Forelimb muscle (tissue), 1 donor: Measurements from ENCODE around the gene PTPRK. TPM values are rescaled to one million over a fixed set of nuclear protein-coding genes. Genes with fewer than 3 reads are reported as not detected.
"Not testable (repeated sequence)": the region's sequence is repeated elsewhere in the genome, so short reads cannot be mapped to it uniquely, and the experiment has no call there.

ENCODE experiments used
- DNase-seq: peaks from one replicate; pipeline ENCODE4 v3.0.0-alpha.2; 2013; ENCODE audit warnings: low read depth
- polyA plus RNA-seq: library from polyadenylated mRNA; unstranded; fragments of 120-200 nt; gene quantifications from one replicate; pipeline ENCODE4 v1.2.1, GENCODE V29; 2013; ENCODE audit not compliant: insufficient read length

Gene PTPRK
- polyA plus RNA-seq, 1 donor: 15.6 TPM

DNA sequence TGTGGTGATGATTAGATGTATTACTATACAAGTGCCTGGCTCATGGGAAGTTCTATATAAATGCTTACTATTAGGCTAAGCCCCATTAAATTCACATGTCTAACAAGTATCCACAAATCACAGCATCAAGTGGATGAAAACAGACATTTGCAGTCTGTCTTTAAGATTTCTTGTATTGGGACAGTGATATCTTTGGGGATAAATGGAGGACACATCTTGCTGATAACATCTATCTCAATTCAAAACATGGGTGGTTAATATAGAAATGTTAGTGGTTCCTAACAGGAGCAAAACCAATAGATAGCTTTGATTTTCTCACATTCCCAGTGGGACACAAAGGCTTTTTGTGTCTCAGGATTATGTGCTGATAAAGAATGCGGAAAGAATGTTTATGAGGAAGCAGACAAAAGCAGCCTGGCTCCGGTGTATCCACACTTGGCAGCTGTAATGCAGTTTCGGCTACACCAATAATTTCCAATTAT lies 29.3 kb downstream of the PTPRK start:
- no peak for DNase-seq

- DNase-seq: no peak
Observed at GRCh38 chr6:128487746-128488145, 32.7 kb downstream of the PTPRK start.

GRCh38 chr6:128487055-128487454 lies 33.3 kb downstream of the PTPRK start:
- DNase-seq: no peak

DNA sequence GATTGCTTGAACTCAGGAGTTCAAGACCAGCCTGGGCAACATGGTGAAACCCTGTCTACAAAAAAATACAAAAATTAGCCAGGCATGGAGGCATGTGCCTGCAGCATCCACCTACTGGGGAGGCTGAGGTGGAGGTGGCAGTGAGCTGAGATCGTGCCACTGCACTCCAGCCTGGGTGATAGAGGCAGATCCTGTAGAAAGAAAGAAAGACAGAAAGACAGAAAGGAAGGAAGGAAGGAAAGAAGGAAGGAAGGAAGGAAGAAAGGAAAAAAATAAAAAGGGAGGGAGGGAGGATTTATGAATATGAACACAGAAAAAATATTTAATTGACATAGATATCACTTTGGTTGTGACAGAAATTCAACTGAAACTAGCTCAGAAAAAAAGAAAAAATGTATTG lies 33.8 kb downstream of the PTPRK start:
- not testable (repeated sequence) for DNase-seq

DNA sequence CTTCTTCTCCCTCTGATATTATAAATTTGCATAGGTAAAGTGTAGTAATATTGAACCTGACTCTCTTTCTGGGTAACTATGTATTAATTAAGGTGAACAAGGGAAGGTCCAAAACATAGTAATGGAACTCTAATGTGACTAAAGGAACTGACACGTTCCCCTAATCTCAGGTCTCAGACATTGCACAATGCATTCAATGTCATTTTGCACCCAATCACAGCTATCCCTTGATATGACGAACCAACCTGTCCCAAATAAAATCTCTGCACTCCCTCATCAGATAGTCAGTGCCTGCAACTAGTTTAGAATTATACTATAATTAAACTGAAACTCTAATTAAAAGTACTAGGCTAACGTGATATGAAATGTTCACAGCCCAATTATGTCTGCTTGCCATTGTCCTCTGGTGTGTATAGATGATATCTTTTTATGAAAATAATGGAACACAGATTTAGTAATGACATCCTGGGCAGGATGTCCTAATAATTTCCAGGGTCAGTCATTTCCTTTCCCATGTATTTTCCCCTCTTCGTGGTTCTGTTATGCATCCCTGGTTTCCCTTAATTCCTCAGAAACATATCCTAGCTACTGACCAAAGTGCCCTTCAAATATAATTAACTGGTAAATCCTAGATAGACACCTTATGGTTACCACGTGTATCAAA lies 36.8 kb downstream of the PTPRK start:
- DNase-seq: no peak

DNA sequence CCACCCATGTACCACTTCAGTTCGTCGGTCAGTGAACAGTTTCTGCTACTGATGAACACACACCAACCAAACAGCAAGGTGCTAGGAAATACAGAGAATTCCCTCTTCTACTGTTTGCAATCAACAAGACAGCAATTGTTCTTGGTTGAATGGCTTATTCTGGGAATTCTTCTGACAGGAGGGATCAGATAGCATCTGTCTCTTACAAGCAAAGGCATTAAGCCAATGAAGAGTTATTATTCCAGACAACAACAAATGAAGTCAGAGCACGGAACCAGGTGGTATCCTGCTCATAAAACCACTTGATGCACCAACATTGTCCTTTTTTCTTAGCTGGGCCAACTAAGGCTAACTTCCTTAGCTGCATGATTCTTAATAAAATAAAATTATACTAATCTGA lies 37.8 kb downstream of the PTPRK start:
- DNase-seq: no peak

GRCh38 chr6:128479991-128480390 lies 40.4 kb downstream of the PTPRK start:
- no peak for DNase-seq

GRCh38 chr6:128479048-128479666 lies 41.2 kb downstream of the PTPRK start:
- no peak for DNase-seq

- no peak for DNase-seq
Observed at GRCh38 chr6:128478230-128479047, 42.0 kb downstream of the PTPRK start.

DNA sequence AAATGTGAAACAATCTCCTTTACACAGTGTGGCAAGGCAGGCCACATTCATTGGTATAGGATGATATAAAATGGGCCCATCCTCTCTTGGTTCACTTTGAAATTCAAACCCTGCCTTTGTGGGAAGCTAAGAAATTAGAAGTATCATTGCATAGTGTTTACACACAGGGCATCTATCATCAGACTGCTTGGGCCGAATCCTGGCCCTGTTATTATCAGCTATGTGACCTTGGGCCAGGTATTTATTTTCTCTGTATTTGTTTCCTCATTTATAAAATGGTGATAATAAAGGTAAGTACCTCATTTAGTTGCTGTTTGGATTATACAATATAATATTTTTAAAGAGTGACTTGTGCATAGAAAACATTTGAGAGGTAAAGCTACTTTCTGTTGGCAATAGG lies 45.5 kb downstream of the PTPRK start:
- DNase-seq: no peak

- DNase-seq: no peak
Observed at GRCh38 chr6:128474481-128474880, 45.9 kb downstream of the PTPRK start.

DNA sequence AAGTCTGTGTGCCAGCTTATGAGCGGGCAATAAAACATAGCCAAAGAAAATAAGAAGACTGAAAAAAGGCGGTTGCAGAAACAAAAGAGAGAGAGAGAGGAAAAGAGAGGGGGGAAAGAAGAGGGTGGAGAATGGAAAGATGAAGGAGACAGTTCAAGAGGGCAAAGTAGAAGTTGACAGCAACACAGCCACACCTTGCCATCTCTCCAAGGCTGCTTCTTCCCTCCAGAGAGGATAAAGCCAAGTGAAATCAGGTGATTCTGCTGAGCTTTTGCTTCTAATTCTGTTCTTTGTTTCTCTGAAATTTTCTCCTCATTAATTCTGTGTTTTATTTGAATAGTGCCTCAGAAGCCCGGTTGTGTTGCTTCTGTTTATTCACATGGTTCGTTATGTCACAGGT lies 48.5 kb downstream of the PTPRK start:
- no peak for DNase-seq

GRCh38 chr6:128465368-128466343 lies 54.7 kb downstream of the PTPRK start:
- no peak for DNase-seq

DNA sequence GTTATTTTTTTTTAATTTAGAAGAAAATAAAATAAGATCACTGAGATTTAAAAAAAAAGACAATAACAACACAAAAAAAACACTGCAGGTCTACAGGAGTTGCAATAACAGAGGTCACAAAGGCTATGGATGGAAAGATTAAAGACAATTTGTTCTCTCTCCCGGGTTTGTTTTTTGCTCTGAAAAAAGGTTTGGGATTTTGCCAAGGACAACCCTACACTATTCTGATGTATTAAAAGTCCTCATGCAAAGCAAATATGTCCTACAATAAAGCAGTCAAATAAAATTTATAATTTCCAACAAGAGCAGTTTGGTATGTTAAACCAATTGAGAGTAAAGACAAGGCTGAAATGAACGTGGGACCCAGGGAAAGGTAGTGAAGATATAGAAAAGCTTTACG lies 55.6 kb downstream of the PTPRK start:
- no peak for DNase-seq

DNA sequence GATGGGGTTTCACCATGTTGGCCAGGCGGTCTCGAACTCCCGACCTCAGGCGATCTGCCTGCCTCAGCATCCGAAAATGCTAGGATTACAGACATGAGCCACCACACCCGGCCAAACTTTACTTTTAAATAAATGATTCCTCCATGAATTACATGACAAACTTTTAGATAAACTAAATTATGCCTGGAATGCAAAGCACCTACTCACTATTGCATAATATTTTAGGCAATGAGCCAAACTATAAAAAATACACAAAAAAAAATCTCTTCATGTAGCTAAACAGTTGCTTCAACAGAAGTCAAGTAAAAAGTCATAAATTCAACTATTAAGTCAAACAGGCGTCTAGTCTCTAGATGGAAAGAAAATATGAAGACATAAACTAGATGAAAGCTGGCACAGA lies 56.5 kb downstream of the PTPRK start:
- no peak for DNase-seq

DNA sequence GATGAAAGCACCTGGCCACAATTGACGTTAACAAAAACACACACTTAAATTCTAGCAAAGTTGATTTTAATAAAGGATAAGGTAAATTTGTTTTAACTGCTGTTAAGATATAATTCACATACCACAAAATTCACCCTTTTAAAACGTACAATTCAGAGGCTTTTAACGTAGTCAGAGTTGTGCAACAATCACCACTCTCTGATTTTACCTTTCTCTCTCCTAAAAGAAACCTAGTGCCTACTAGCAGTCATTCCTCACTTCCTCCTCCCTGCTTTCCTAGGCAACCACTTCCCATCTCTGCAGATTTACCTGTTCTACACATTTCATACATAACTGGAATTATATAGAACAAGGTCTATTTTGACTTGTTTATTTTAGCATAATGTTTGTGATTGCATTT lies 58.9 kb downstream of the PTPRK start:
- DNase-seq: no peak

GRCh38 chr6:128456510-128457230 lies 63.7 kb downstream of the PTPRK start:
- no peak for DNase-seq

DNA sequence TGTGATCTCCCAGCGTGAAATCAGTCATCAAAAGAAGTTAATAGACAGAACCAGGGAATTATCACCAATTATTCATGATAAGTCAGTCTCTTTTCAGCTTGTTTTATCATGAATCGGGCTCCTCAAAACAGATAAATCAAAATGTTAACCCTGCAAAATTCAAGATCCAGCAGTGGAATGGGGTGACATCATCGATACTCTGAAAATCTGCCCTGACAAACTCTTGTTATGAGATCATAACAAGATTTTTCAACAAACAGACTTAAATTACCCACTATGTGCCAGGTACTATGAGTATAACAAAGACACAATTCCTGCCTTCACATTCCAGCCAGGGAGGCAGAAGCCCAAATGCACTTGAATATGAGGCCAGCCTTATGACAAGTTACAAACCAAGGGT lies 64.4 kb downstream of the PTPRK start:
- no peak for DNase-seq

GRCh38 chr6:128452713-128453112 lies 67.7 kb downstream of the PTPRK start:
- no peak for DNase-seq

GRCh38 chr6:128446497-128446896 lies 73.9 kb downstream of the PTPRK start:
- DNase-seq: no peak

- DNase-seq: no peak
Observed at GRCh38 chr6:128443553-128443952, 76.8 kb downstream of the PTPRK start.
